Right lobe of liver (tissue), 6 donors: ENCODE data around the gene DDX3X. TPM values are rescaled to one million over a fixed set of nuclear protein-coding genes. Genes with fewer than 3 reads are reported as not detected.
"Not testable (repeated sequence)": the region's sequence is repeated elsewhere in the genome, so short reads cannot be mapped to it uniquely, and the experiment has no call there.

Experiments
- ATAC-seq, 4 donors: fragments of 200-7000 bp; cut with Tn5 transposase; one replicate each; pipeline ENCODE4 v1.9.1; 2020; ENCODE audit warnings: mild to moderate bottlenecking in 4 of 4, moderate library complexity in 4 of 4
- DNase-seq, 3 donors: peaks; one replicate each; pipeline ENCODE4 v3.0.0-alpha.2; 2020
- H3K27ac ChIP-seq, 3 donors: fragments of 200-600 bp; one replicate each; pipeline ENCODE4 v1.8.0; 2022
- H3K27me3 ChIP-seq, 2 donors: fragments of 200-600 bp; one replicate each; pipeline ENCODE4 v1.8.0; 2022
- H3K36me3 ChIP-seq, 4 donors: fragments of 200-600 bp; sonication (generic) in 1 of 4; one replicate each; pipeline versions ENCODE4 v1.5.1 to v1.8.0; 2017 to 2022; ENCODE audit warnings: control low read depth in 1 of 4
- H3K4me1 ChIP-seq, 4 donors: fragments of 200-600 bp; sonication (generic) in 1 of 4; one replicate each; pipeline versions ENCODE4 v1.5.1 to v1.8.0; 2017 to 2022; ENCODE audit warnings: control low read depth in 1 of 4
- H3K4me3 ChIP-seq, 3 donors: fragments of 200-600 bp; one replicate each; pipeline ENCODE4 v1.8.0; 2022
- H3K9me3 ChIP-seq, 4 donors: fragments of 200-600 bp; sonication (generic) in 1 of 4; one replicate each; pipeline versions ENCODE4 v1.5.1 to v1.8.0; 2017 to 2022; ENCODE audit warnings: control low read depth in 1 of 4
- POLR2A ChIP-seq: fragments of 450-650 bp; IDR thresholded peaks from one replicate; pipeline ENCODE4 v1.6.1; 2017; ENCODE audit warnings: antibody characterized with exemption, mild to moderate bottlenecking
- WGBS: methylation state at CpG from one replicate; pipeline ENCODE4 v1.1.6; 2018; ENCODE audit warnings: low coverage, low lambda C conversion rate; ENCODE audit not compliant: insufficient coverage; ENCODE audit errors: missing lambda C conversion rate; 5-methylcytosine and 5-hydroxymethylcytosine counted together
- intact Hi-C, 2 donors: fragments of 100-400 bp; cut with DNase I; formaldehyde crosslinking; loops; one replicate each; pipeline versions ENCODE4 v1.11.2 to v1.14.1; 2022
- total RNA-seq, 6 experiments: library from RNA; depleted of rRNA in 2 of 6; stranded (reverse); fragments of >200 nt in 2 of 6; fragmentation: NEBNext Ultra II Directional in 3 of 6; extraction: Animal tissue kit (Norgen Biotek cat#: 25700) in 3 of 6; gene quantifications; one replicate each; pipeline versions ENCODE4 v1.1.0 to v1.2.4, GENCODE V29; 2016 to 2023
- TF ChIP-seq, protein P1 (sequence below), 4 donors: fragments of 200-600 bp in 3 of 4; fragments of 450-650 bp in 1 of 4; IDR thresholded peaks; one replicate each; pipeline versions ENCODE4 v1.5.1 to v1.8.0; 2016 to 2022; ENCODE audit warnings: antibody characterized with exemption in 4 of 4, mild to moderate bottlenecking in 2 of 4
- donor health status: DM: no; HTN: yes; CAD: no.
- donor health status: DM: no; HTN: no; CAD: no.
- donor health status: DM: no; HTN: no; CAD: no.
- donor health status: DM: no; HTN: yes; CAD: no.
- donor health status: DM: no; HTN: yes; CAD: no.

DDX3X gene
- total RNA-seq, 6 experiments from 2014 or later, result 85.1 to 210 (median 138) TPM

DNA sequence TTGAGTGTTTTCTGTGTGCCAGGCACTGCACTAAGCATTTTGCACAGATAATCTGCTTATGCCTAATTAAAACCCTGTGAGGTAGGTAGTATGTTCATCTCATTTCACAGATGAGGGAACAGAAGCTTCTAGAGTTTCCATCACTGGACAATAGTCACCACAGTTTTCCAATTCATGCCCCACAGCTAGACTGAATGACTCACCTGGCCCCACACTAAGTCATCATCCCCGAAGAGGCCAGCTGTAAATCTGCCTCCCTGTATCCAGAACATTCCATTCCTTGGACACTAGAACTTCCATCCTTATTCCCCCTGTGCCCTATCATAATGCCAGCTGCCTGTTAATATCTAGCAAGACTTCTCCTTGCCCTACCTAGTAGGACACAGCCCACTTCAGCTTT lies 72.2 kb downstream of the DDX3X start:
- Histone ChIP-seq H3K36me3 (no peaks in the 10 kb centered on the region), H3K27ac (no peak overlapping the region), H3K4me3 (no peak overlapping the region), H3K9me3 (no peaks in the 10 kb centered on the region), H3K27me3 (no peaks in the 10 kb centered on the region), H3K4me1 (no peaks in the 10 kb centered on the region)
- ATAC-seq (no peak), DNase-seq (no peak)
- 100% methylated on average over 1 of the region's 1 CpG for WGBS
- intact Hi-C loops, result no loop called here
- no peak for TF ChIP-seq POLR2A
- TF ChIP-seq, protein P1, sequence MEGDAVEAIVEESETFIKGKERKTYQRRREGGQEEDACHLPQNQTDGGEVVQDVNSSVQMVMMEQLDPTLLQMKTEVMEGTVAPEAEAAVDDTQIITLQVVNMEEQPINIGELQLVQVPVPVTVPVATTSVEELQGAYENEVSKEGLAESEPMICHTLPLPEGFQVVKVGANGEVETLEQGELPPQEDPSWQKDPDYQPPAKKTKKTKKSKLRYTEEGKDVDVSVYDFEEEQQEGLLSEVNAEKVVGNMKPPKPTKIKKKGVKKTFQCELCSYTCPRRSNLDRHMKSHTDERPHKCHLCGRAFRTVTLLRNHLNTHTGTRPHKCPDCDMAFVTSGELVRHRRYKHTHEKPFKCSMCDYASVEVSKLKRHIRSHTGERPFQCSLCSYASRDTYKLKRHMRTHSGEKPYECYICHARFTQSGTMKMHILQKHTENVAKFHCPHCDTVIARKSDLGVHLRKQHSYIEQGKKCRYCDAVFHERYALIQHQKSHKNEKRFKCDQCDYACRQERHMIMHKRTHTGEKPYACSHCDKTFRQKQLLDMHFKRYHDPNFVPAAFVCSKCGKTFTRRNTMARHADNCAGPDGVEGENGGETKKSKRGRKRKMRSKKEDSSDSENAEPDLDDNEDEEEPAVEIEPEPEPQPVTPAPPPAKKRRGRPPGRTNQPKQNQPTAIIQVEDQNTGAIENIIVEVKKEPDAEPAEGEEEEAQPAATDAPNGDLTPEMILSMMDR (IDR thresholded peaks at IDR 0.05), result no peak

DNA sequence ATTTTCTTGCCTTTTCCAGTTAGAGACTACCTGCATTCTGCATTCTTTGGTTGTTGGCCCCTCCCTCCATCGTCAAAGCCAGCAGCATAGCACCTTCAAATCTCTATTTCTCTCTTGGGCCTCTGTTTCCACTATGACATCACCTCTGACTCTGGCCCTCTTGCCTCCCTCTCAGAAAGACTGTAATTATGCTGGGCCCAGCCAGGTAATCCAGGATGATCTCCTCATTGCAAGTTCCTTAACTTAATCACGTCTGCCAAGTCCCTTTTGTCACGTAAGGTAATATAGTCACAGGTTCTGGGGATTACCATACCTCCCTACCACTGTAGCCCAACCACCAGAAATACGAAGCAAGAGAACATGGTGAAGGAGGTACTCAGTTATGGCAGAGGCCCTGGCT lies 73.9 kb downstream of the DDX3X start:
- WGBS, result 74% methylated on average over 4 of the region's 4 CpGs
- DNase-seq (no peak), ATAC-seq (no peak)
- H3K9me3 ChIP-seq, result no peaks in the 10 kb centered on the region
- H3K4me3 ChIP-seq, result no peak overlapping the region
- TF ChIP-seq, protein P1 (IDR thresholded peaks at IDR 0.05), result no peak
- no peak for TF ChIP-seq POLR2A
- no peaks in the 10 kb centered on the region for H3K4me1 ChIP-seq
- no peak overlapping the region for H3K27ac ChIP-seq
- no peaks in the 10 kb centered on the region for H3K36me3 ChIP-seq
- H3K27me3 ChIP-seq, result no peaks in the 10 kb centered on the region
- intact Hi-C loops, result no loop called here

DNA sequence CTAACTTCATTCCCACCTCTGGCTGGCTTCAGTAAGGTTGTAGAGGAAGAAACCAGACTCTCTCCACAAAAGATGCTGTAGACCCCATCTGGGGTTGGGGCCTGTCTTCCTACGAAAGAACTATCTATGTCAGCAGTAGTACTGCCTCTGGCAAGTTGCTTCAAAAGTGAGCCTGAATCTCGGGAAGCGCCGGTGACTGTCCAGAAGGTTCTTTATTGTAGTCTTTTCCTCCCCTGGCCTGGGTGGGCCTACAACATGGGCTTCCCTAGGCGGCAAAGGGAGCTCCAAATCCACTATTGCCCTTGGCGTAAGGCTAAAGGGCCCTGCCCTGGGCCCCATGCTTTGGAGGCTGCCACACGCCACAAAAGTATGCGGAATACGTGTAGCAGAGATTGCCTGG lies 74.6 kb downstream of the DDX3X start:
- WGBS, result no CpG with 5 or more reads among the region's 9 CpGs
- no peaks in the 10 kb centered on the region for H3K27me3 ChIP-seq

DNA sequence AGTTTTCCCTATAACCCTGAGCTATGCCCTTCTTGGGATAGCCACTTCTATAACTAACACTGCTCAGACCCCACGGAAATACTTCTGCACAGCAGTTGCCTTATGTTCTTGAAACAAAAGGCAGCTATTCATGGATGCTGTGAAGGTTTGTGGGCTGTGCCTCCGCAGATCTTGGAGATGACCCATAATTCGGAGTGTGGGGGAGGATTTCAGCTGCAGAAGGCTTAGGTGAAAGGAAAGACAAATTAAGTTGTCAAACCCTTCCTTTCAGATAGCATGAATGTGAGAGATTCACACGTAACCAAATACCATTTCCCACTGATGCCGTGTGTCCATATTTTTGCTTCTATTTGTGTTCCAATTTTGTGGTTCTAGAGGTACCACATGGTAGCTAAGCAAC lies 75.0 kb downstream of the DDX3X start:
- H3K27me3 ChIP-seq, result no peaks in the 10 kb centered on the region
- intact Hi-C loops, result no loop called here
- H3K4me1 ChIP-seq, result no peaks in the 10 kb centered on the region
- H3K27ac ChIP-seq, result no peak overlapping the region
- ATAC-seq (no peak), DNase-seq (no peak)
- no peak for TF ChIP-seq POLR2A
- TF ChIP-seq, protein P1 (IDR thresholded peaks at IDR 0.05), result no peak
- H3K9me3 ChIP-seq, result no peaks in the 10 kb centered on the region
- no peaks in the 10 kb centered on the region for H3K36me3 ChIP-seq
- no peak overlapping the region for H3K4me3 ChIP-seq
- 71% methylated on average over 4 of the region's 5 CpGs for WGBS

More for the DNA sequence above, 74.6 kb downstream of the DDX3X start:
- Histone ChIP-seq H3K36me3 (no peaks in the 10 kb centered on the region), H3K9me3 (no peaks in the 10 kb centered on the region), H3K4me3 (no peak overlapping the region), H3K27ac (no peak overlapping the region), H3K4me1 (no peaks in the 10 kb centered on the region)
- ATAC-seq, result no peak
- intact Hi-C loops, result no loop called here
- peak in 1 of 3 donors; percentile 18 for DNase-seq
- TF ChIP-seq, protein P1 (IDR thresholded peaks at IDR 0.05), result no peak
- TF ChIP-seq POLR2A, result no peak

DNA sequence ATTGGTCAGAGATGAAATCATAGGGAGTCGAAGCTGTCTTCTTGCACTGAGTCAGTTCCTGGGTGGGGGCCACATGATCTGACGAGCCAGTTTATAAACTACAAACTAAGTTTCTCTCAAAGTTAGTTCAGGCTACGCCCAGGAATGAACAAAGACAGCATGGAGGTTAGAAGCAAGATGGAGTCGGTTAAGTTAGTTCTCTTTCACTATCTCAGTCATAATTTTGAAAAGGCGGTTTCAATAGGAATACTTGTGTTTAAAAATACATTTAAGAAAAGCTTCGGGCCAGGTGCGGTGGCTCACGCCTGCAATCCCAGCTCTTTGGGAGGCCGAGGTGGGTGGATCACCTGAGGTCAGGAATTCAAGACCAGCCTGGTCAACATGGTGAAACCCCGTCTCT lies 77.3 kb downstream of the DDX3X start:
- 81% methylated on average over 9 of the region's 10 CpGs for WGBS
- intact Hi-C loops, H3K36me3 ChIP-seq, H3K27me3 ChIP-seq, H3K27ac ChIP-seq, H3K9me3 ChIP-seq, H3K4me3 ChIP-seq, ATAC-seq, H3K4me1 ChIP-seq, DNase-seq: not testable (repeated sequence)
